ENCODE measurements around the gene SLC1A2.

- TF ChIP-seq POLR2A (IDR thresholded peaks at IDR 0.05) (no peak), CTCF (IDR thresholded peaks at IDR 0.05) (no peak)
Measured at GRCh38 chr11:35326266-35326879, 93.0 kb downstream of the SLC1A2 start.

Data from thyroid gland (tissue), 4 donors.